HCT116 (cell line): Measurements from ENCODE around the gene SOCS4. TPM values are rescaled to one million over a fixed set of nuclear protein-coding genes. Genes with fewer than 3 reads are reported as not detected.

Experiments
- ATAC-seq: fragments of 200-7000 bp; cut with Tn5 transposase; 2 replicates; pipeline ENCODE4 v1.9.1; 2020; ENCODE audit warnings: mild to moderate bottlenecking, moderate library complexity
- BruUV-seq: library from RNA; stranded (reverse); fragments of 400-500 nt; replicated peaks from 2 replicates; lab custom pipeline; 2021; lab: Mats Ljungman, UMichigan
- CTCF ChIA-PET: fragments of 300-600 bp; sonication (Branson Sonifier 250); formaldehyde crosslinking; loops from one replicate; lab custom pipeline; 2021; ENCODE audit warnings: antibody characterized with exemption; lab: Charles Lee
- POLR2A ChIA-PET: fragments of 300-600, 350-600 bp; sonication (Branson Sonifier 250); formaldehyde crosslinking; loops from one replicate; lab custom pipeline; 2021; ENCODE audit warnings: antibody characterized with exemption; lab: Charles Lee
- RAD21 ChIA-PET, 2 experiments: fragments of 300-600 bp; sonication (Branson Sonifier 250); formaldehyde crosslinking; loops; one replicate each; lab custom pipeline; 2023; ENCODE audit warnings: low total read pairs in 2 of 2; ENCODE audit not compliant: uncharacterized antibody in 2 of 2, unreplicated experiment in 2 of 2, low non-redundant PET in 1 of 2; lab: Charles Lee
- DNase-seq: peaks from one replicate; pipeline ENCODE4 v3.0.0-alpha.2; 2010; ENCODE audit warnings: low read depth, low spot score
- H2AFZ ChIP-seq: fragments of 200-600 bp; shearing (Covaris generic), sonication (generic); 2 replicates; pipeline ENCODE4 v1.6.1; 2017; ENCODE audit warnings: low read depth, mixed run types, mixed read lengths, antibody characterized with exemption, low read length; ENCODE audit not compliant: poor library complexity, severe bottlenecking
- H3K27ac ChIP-seq: 2 replicates; pipeline ENCODE4 v1.5.1; 2012; ENCODE audit warnings: low read depth, low read length
- H3K27me3 ChIP-seq: fragments of 200-600 bp; sonication (generic); 2 replicates; pipeline ENCODE4 v1.6.1; 2016; ENCODE audit warnings: mixed run types, low read length, mixed read lengths; ENCODE audit not compliant: insufficient read depth
- H3K36me3 ChIP-seq, 2 experiments: fragments of 200-500 bp in 1 of 2; fragments of 200-600 bp in 1 of 2; sonication (Bioruptor generic) in 1 of 2; sonication (generic) in 1 of 2; 2 replicates each; pipeline versions ENCODE4 v1.5.1 to v1.6.1; 2014 to 2016; ENCODE audit warnings: low read length in 2 of 2, inconsistent platforms in 1 of 2, mixed read lengths in 1 of 2, mixed run types in 1 of 2; ENCODE audit not compliant: insufficient read depth in 2 of 2, control insufficient read depth in 1 of 2
- H3K4me1 ChIP-seq, 2 experiments: fragments of 200-600 bp in 1 of 2; sonication (generic) in 1 of 2; 2 replicates each; pipeline versions ENCODE4 v1.5.1 to v1.6.1; 2012 to 2017; ENCODE audit warnings: low read length in 2 of 2, inconsistent platforms in 1 of 2, mild to moderate bottlenecking in 1 of 2, mixed read lengths in 1 of 2, mixed run types in 1 of 2, moderate library complexity in 1 of 2; ENCODE audit not compliant: insufficient read depth in 2 of 2, control insufficient read depth in 1 of 2
- H3K4me2 ChIP-seq: fragments of 200-600 bp; sonication (generic); 2 replicates; pipeline ENCODE4 v1.6.1; 2017; ENCODE audit warnings: mixed run types, low read length, mixed read lengths
- H3K4me3 ChIP-seq, 2 experiments: fragments of 200-600 bp in 1 of 2; sonication (generic) in 1 of 2; replicated peaks in 1 of 2; 2 replicates each; pipeline ENCODE4 v1.5.1; 2011 to 2016; ENCODE audit warnings: low read length in 2 of 2, control low read depth in 1 of 2, low read depth in 1 of 2, mild to moderate bottlenecking in 1 of 2, mixed read lengths in 1 of 2, mixed run types in 1 of 2
- H3K79me2 ChIP-seq: fragments of 200-600 bp; sonication (generic); 2 replicates; pipeline ENCODE4 v1.6.1; 2017; ENCODE audit warnings: mild to moderate bottlenecking, mixed run types, low read length, moderate library complexity, mixed read lengths; ENCODE audit not compliant: insufficient read depth
- H3K9ac ChIP-seq: fragments of 200-600 bp; sonication (generic); 2 replicates; pipeline ENCODE4 v1.6.1; 2016; ENCODE audit warnings: low read length, mixed read lengths
- H3K9me2 ChIP-seq: fragments of 200-600 bp; sonication (generic), shearing (Covaris generic); 2 replicates; pipeline ENCODE4 v1.6.1; 2017; ENCODE audit warnings: mixed run types, mild to moderate bottlenecking, moderate library complexity; ENCODE audit not compliant: insufficient read depth
- H3K9me3 ChIP-seq, 2 experiments: fragments of 200-500 bp in 1 of 2; fragments of 200-600 bp in 1 of 2; sonication (Bioruptor generic) in 1 of 2; sonication (generic) in 1 of 2; 2 replicates each; pipeline ENCODE4 v1.6.1; 2014 to 2017; ENCODE audit warnings: low read length in 2 of 2, mixed read lengths in 2 of 2, inconsistent platforms in 1 of 2, low read depth in 1 of 2, mild to moderate bottlenecking in 1 of 2, mixed run types in 1 of 2, moderate library complexity in 1 of 2; ENCODE audit not compliant: control insufficient read depth in 1 of 2, insufficient read depth in 1 of 2
- H4K20me1 ChIP-seq: fragments of 200-600 bp; sonication (generic), shearing (Covaris generic); 2 replicates; pipeline ENCODE4 v1.6.1; 2017; ENCODE audit warnings: mixed run types, mild to moderate bottlenecking, moderate library complexity; ENCODE audit not compliant: insufficient read depth
- CBX3 ChIP-seq: IDR thresholded peaks from 2 replicates; pipeline ENCODE4 v1.6.1; 2012; ENCODE audit warnings: low read depth
- EGR1 ChIP-seq: IDR thresholded peaks from 2 replicates; pipeline ENCODE4 v1.6.1; 2012; ENCODE audit warnings: low read depth
- EZH2 ChIP-seq: fragments of 200-600 bp; sonication (generic); IDR thresholded peaks from 2 replicates; pipeline ENCODE4 v1.6.1; 2017; ENCODE audit warnings: antibody characterized with exemption, mixed run types
- EZH2phosphoT487 ChIP-seq: fragments of 200-600 bp; IDR thresholded peaks from 2 replicates; pipeline ENCODE4 v1.6.1; 2018; ENCODE audit warnings: antibody characterized with exemption, borderline replicate concordance
- FOSL1 ChIP-seq: IDR thresholded peaks from 2 replicates; pipeline ENCODE4 v1.6.1; 2012; ENCODE audit warnings: low read depth
- JUND ChIP-seq: IDR thresholded peaks from 2 replicates; pipeline ENCODE4 v1.6.1; 2012
- POLR2AphosphoS5 ChIP-seq: IDR thresholded peaks from 2 replicates; pipeline ENCODE4 v1.6.1; 2011; ENCODE audit warnings: mild to moderate bottlenecking, low read depth, low read length, moderate library complexity
- RAD21 ChIP-seq: IDR thresholded peaks from 2 replicates; pipeline ENCODE4 v1.6.1; 2012; ENCODE audit warnings: low read depth, mild to moderate bottlenecking
- SIN3A ChIP-seq: IDR thresholded peaks from 2 replicates; pipeline ENCODE4 v1.6.1; 2012; ENCODE audit warnings: low read depth
- SP1 ChIP-seq: IDR thresholded peaks from 2 replicates; pipeline ENCODE4 v1.6.1; 2012; ENCODE audit warnings: low read depth
- SRF ChIP-seq: IDR thresholded peaks from 2 replicates; pipeline ENCODE4 v1.6.1; 2012; ENCODE audit warnings: low read depth
- YY1 ChIP-seq: IDR thresholded peaks from 2 replicates; pipeline ENCODE4 v1.6.1; 2011; ENCODE audit warnings: low read length, low read depth, moderate library complexity, mild to moderate bottlenecking; ENCODE audit not compliant: insufficient replicate concordance; ENCODE audit errors: extremely low read depth
- ZFX ChIP-seq: fragments of 450-650 bp; IDR thresholded peaks from 2 replicates; pipeline ENCODE4 v1.6.1; 2017
- intact Hi-C: fragments of 100-400 bp; cut with micrococcal nuclease; formaldehyde crosslinking; loops from 2 replicates; pipeline ENCODE4 v1.10.0; 2022
- total RNA-seq: library from RNA; stranded (reverse); gene quantifications from one replicate; pipeline ENCODE4 v1.2.1, GENCODE V29; 2021; ENCODE audit not compliant: unreplicated experiment
- TF ChIP-seq, protein P1 (sequence below), 3 experiments: fragments of 200-600 bp in 1 of 3; sonication (generic) in 1 of 3; IDR thresholded peaks in 2 of 3; conservative IDR thresholded peaks in 1 of 3; 2 replicates each; pipeline ENCODE4 v1.5.1; 2012 to 2017; ENCODE audit warnings: low read depth in 2 of 3, low read length in 2 of 3, antibody characterized with exemption in 1 of 3, borderline replicate concordance in 1 of 3, control low read depth in 1 of 3, mild to moderate bottlenecking in 1 of 3, mixed read lengths in 1 of 3, mixed run types in 1 of 3, moderate library complexity in 1 of 3; ENCODE audit not compliant: insufficient read depth in 1 of 3
- TF ChIP-seq, protein P2 (sequence below): IDR thresholded peaks from 2 replicates; pipeline ENCODE4 v1.6.1; 2012; ENCODE audit warnings: low read depth
- TF ChIP-seq, protein P3 (sequence below): IDR thresholded peaks from 2 replicates; pipeline ENCODE4 v1.6.1; 2012
- TF ChIP-seq, protein P4 (sequence below): IDR thresholded peaks from 2 replicates; pipeline ENCODE4 v1.6.1; 2012

Gene SOCS4
- total RNA-seq, 1 experiment from 2014 or later = 23.7 TPM

DNA sequence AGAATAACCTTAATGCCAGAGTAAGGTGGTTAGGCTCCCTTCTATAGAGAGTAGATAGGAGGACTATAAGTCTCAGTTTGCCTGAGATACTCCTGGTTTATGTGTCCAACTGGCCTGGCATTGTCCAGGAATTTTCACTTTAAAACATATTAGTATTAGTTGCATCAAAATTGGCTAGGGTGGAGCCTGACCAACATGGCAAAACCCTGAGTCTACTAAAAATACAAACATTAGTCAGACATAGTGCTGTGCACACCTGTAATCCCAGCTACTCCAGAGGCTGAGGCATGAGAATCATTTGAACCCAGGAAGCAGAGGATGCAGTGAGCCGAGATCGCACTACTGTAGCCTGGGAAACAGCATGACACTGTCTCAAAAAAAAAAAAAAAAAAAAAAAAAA, 12.0 kb upstream of the SOCS4 start:
- Histone ChIP-seq H2AFZ (no peak overlapping the region), H3K27me3 (no peaks in the 10 kb centered on the region), H3K27ac (no peak overlapping the region), H3K9me3 (no peaks in the 10 kb centered on the region), H3K36me3 (peaks cover 6 to 24% of the 10 kb centered on the region in 2 experiments; a peak in 2 of 4 replicates), H3K4me1 (no peaks in the 10 kb centered on the region), H3K79me2 (peaks cover 71% of the 10 kb centered on the region), H3K9me2 (no peaks in the 10 kb centered on the region), H3K4me2 (no peak overlapping the region), H4K20me1 (no peaks in the 10 kb centered on the region; the same call in 1 of the 2 replicates), H3K4me3 (no peak overlapping the region), H3K9ac (no peak overlapping the region)
- TF ChIP-seq FOSL1 (no peak), CBX3 (no peak), EZH2 (no peak), YY1 (no peak), EZH2phosphoT487 (no peak), SIN3A (no peak), ZFX (no peak), RAD21 (no peak), JUND (no peak), EGR1 (no peak), SRF (no peak), POLR2AphosphoS5 (no peak), SP1 (no peak)
- TF ChIP-seq, protein P1, sequence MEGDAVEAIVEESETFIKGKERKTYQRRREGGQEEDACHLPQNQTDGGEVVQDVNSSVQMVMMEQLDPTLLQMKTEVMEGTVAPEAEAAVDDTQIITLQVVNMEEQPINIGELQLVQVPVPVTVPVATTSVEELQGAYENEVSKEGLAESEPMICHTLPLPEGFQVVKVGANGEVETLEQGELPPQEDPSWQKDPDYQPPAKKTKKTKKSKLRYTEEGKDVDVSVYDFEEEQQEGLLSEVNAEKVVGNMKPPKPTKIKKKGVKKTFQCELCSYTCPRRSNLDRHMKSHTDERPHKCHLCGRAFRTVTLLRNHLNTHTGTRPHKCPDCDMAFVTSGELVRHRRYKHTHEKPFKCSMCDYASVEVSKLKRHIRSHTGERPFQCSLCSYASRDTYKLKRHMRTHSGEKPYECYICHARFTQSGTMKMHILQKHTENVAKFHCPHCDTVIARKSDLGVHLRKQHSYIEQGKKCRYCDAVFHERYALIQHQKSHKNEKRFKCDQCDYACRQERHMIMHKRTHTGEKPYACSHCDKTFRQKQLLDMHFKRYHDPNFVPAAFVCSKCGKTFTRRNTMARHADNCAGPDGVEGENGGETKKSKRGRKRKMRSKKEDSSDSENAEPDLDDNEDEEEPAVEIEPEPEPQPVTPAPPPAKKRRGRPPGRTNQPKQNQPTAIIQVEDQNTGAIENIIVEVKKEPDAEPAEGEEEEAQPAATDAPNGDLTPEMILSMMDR (IDR thresholded peaks at IDR 0.05 in 2 of 3, conservative IDR thresholded peaks at IDR 0.05 in 1 of 3; ENCODE audit: borderline replicate concordance in 1 of 3, insufficient read depth in 1 of 3, low read depth in 2 of 3, low read length in 2 of 3) = no peak
- TF ChIP-seq, protein P2, sequence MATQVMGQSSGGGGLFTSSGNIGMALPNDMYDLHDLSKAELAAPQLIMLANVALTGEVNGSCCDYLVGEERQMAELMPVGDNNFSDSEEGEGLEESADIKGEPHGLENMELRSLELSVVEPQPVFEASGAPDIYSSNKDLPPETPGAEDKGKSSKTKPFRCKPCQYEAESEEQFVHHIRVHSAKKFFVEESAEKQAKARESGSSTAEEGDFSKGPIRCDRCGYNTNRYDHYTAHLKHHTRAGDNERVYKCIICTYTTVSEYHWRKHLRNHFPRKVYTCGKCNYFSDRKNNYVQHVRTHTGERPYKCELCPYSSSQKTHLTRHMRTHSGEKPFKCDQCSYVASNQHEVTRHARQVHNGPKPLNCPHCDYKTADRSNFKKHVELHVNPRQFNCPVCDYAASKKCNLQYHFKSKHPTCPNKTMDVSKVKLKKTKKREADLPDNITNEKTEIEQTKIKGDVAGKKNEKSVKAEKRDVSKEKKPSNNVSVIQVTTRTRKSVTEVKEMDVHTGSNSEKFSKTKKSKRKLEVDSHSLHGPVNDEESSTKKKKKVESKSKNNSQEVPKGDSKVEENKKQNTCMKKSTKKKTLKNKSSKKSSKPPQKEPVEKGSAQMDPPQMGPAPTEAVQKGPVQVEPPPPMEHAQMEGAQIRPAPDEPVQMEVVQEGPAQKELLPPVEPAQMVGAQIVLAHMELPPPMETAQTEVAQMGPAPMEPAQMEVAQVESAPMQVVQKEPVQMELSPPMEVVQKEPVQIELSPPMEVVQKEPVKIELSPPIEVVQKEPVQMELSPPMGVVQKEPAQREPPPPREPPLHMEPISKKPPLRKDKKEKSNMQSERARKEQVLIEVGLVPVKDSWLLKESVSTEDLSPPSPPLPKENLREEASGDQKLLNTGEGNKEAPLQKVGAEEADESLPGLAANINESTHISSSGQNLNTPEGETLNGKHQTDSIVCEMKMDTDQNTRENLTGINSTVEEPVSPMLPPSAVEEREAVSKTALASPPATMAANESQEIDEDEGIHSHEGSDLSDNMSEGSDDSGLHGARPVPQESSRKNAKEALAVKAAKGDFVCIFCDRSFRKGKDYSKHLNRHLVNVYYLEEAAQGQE = no peak
- TF ChIP-seq, protein P3, sequence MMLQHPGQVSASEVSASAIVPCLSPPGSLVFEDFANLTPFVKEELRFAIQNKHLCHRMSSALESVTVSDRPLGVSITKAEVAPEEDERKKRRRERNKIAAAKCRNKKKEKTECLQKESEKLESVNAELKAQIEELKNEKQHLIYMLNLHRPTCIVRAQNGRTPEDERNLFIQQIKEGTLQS = no peak
- TF ChIP-seq, protein P4, sequence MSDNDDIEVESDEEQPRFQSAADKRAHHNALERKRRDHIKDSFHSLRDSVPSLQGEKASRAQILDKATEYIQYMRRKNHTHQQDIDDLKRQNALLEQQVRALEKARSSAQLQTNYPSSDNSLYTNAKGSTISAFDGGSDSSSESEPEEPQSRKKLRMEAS = no peak
- CTCF ChIA-PET = interaction anchor here (1.0 kb wide), 1 partner anchor 36 kb away, joined by 3 read pairs; the partner anchor contains the start of gene MAPK1IP1L
- DNase-seq = no peak
- RAD21 ChIA-PET = no interaction called here
- POLR2A ChIA-PET = no interaction called here
- intact Hi-C loops = no loop called here
- ATAC-seq = no peak
- no TSS peak for BruUV-seq
